GM12892 (cell line): ENCODE data around the gene TRMT44.
"Not testable (repeated sequence)": the region's sequence is repeated elsewhere in the genome, so short reads cannot be mapped to it uniquely, and the experiment has no call there.

Experiments used
- DNase-seq: peaks from one replicate; pipeline ENCODE4 v3.0.0; 2011; ENCODE audit not compliant: insufficient read length
- FAIRE-seq: peaks from 2 replicates; lab custom pipeline; 2011; peaks lifted over from hg19 to GRCh38; lab: Jason Lieb, UNC
- POLR2A ChIP-seq: IDR thresholded peaks from 2 replicates; pipeline ENCODE4 v1.6.1; 2011; ENCODE audit warnings: low read depth, low read length, control low read depth
- POLR2AphosphoS5 ChIP-seq: IDR thresholded peaks from 2 replicates; pipeline ENCODE4 v1.6.1; 2011; ENCODE audit warnings: low read depth, low read length, control low read depth
- TAF1 ChIP-seq: IDR thresholded peaks from 2 replicates; pipeline ENCODE4 v1.6.1; 2011; ENCODE audit warnings: low read depth, mild to moderate bottlenecking, control low read depth, low read length, borderline replicate concordance

TRMT44 gene

GRCh38 chr4:8512510-8512909 lies 71.9 kb downstream of the TRMT44 start:
- no peak for FAIRE-seq
- no peak for TF ChIP-seq POLR2AphosphoS5
- no peak for DNase-seq

- FAIRE-seq, DNase-seq: not testable (repeated sequence)
Measured at GRCh38 chr4:8513080-8513479, 72.5 kb downstream of the TRMT44 start.

- FAIRE-seq, result no peak
- DNase-seq, result no peak
- no peak for TF ChIP-seq POLR2A
- TF ChIP-seq TAF1, result no peak
- no peak for TF ChIP-seq POLR2AphosphoS5
Measured at GRCh38 chr4:8513931-8514330, 73.4 kb downstream of the TRMT44 start.

GRCh38 chr4:8514391-8514790 lies 73.8 kb downstream of the TRMT44 start:
- FAIRE-seq, result no peak
- TF ChIP-seq POLR2A (no peak), POLR2AphosphoS5 (no peak), TAF1 (no peak)
- no peak for DNase-seq

GRCh38 chr4:8515316-8516060 lies 74.9 kb downstream of the TRMT44 start:
- FAIRE-seq (no peak), DNase-seq (no peak)
- TF ChIP-seq TAF1, result no peak

GRCh38 chr4:8516061-8516573 lies 75.5 kb downstream of the TRMT44 start:
- DNase-seq (no peak), FAIRE-seq (no peak)
- TF ChIP-seq TAF1, result no peak
- TF ChIP-seq POLR2A, result no peak
- TF ChIP-seq POLR2AphosphoS5, result no peak

GRCh38 chr4:8516996-8517550 lies 76.5 kb downstream of the TRMT44 start:
- TF ChIP-seq POLR2AphosphoS5, result no peak
- no peak for TF ChIP-seq POLR2A
- DNase-seq (no peak), FAIRE-seq (no peak)

- DNase-seq (no peak), FAIRE-seq (no peak)
- TF ChIP-seq TAF1 (no peak), POLR2A (no peak), POLR2AphosphoS5 (no peak)
Measured at GRCh38 chr4:8517946-8518345, 77.4 kb downstream of the TRMT44 start.

- no peak for DNase-seq
- TF ChIP-seq POLR2AphosphoS5, result no peak
- TF ChIP-seq TAF1, result no peak
- TF ChIP-seq POLR2A, result no peak
- no peak for FAIRE-seq
Measured at GRCh38 chr4:8522160-8523120, 81.9 kb downstream of the TRMT44 start.

GRCh38 chr4:8523175-8523574 lies 82.6 kb downstream of the TRMT44 start:
- DNase-seq, result no peak
- FAIRE-seq, result no peak
- TF ChIP-seq TAF1 (no peak), POLR2AphosphoS5 (no peak), POLR2A (no peak)

- TF ChIP-seq TAF1 (no peak), POLR2AphosphoS5 (no peak), POLR2A (no peak)
- DNase-seq, result no peak
- no peak for FAIRE-seq
Measured at GRCh38 chr4:8523766-8524165, 83.2 kb downstream of the TRMT44 start.
